ENCODE measurements around the gene KIF1C. TPM values are rescaled to one million over a fixed set of nuclear protein-coding genes. Genes with fewer than 3 reads are reported as not detected.
A peak's percentile ranks its signal among the peaks of the same experiment; 100 is the strongest.

Gene KIF1C
- total and polyA plus RNA-seq, 4 donors: 10.4 to 62.2 (median 36.8) TPM

GRCh38 chr17:4999430-5000093 lies 1.8 kb downstream of the KIF1C start:
- no peaks in the 10 kb centered on the region for H3K27me3 ChIP-seq (ENCODE audit: control insufficient read depth in 4 of 4, insufficient read depth in 4 of 4, low read length in 3 of 4)
- peak overlapping the region; percentile 77 to 88 (median 86) for H3K4me3 ChIP-seq (ENCODE audit: low read depth in 1 of 3, low read length in 3 of 3)
- peak overlapping the region; percentile 69 to 70 for H3K9ac ChIP-seq (ENCODE audit: low read depth in 1 of 2, low read length in 2 of 2)
- TF ChIP-seq HNF4A (conservative IDR thresholded peaks at IDR 0.05): no peak
- peak; percentile 1 for TF ChIP-seq REST (IDR thresholded peaks at IDR 0.05)
- 61% methylated on average over 12 of the region's 12 CpGs for WGBS
- peaks cover 5 to 34% (median 26%) of the 10 kb centered on the region in 4 donors for H3K4me1 ChIP-seq (ENCODE audit: control insufficient read depth in 4 of 4, insufficient read depth in 4 of 4, low read length in 3 of 4)
- peak overlapping the region; percentile 83 to 88 for H3K27ac ChIP-seq (ENCODE audit: low read depth in 1 of 2, low read length in 2 of 2)
- DNase-seq (ENCODE audit: low spot score): no peak
- H3K9me3 ChIP-seq (ENCODE audit: control insufficient read depth in 4 of 4, low read length in 3 of 4): no peaks in the 10 kb centered on the region
- H3K36me3 ChIP-seq (ENCODE audit: control insufficient read depth in 4 of 4, insufficient read depth in 3 of 4, low read depth in 1 of 4, low read length in 3 of 4): peaks cover 16 to 32% (median 25%) of the 10 kb centered on the region in 4 donors

GRCh38 chr17:5000237-5000639 lies 2.5 kb downstream of the KIF1C start:
- H3K36me3 ChIP-seq (ENCODE audit: control insufficient read depth in 4 of 4, insufficient read depth in 3 of 4, low read depth in 1 of 4, low read length in 3 of 4): peaks cover 16 to 39% (median 32%) of the 10 kb centered on the region in 4 donors
- peak overlapping the region; percentile 77 to 88 (median 86) for H3K4me3 ChIP-seq (ENCODE audit: low read depth in 1 of 3, low read length in 3 of 3)
- no peaks in the 10 kb centered on the region for H3K9me3 ChIP-seq (ENCODE audit: control insufficient read depth in 4 of 4, low read length in 3 of 4)
- WGBS: 32% methylated on average over 11 of the region's 11 CpGs
- no peak for DNase-seq (ENCODE audit: low spot score)
- peak overlapping the region in 1 of 2 donors; percentile 70 for H3K9ac ChIP-seq (ENCODE audit: low read depth in 1 of 2, low read length in 2 of 2)
- no peak for TF ChIP-seq HNF4G (IDR thresholded peaks at IDR 0.05)
- TF ChIP-seq RAD21 (IDR thresholded peaks at IDR 0.05): peak in 1 of 2 donors; percentile 16
- no peak for TF ChIP-seq REST (IDR thresholded peaks at IDR 0.05)
- TF ChIP-seq ATF3 (IDR thresholded peaks at IDR 0.05): no peak
- TF ChIP-seq ZBTB33 (IDR thresholded peaks at IDR 0.05): no peak
- peak; percentile 33 for TF ChIP-seq SP1 (IDR thresholded peaks at IDR 0.05)
- TF ChIP-seq HNF4A (conservative IDR thresholded peaks at IDR 0.05): peak in 1 of 2 donors; percentile 43
- TF ChIP-seq FOXA1 (IDR thresholded peaks at IDR 0.05): no peak
- TF ChIP-seq TAF1 (conservative IDR thresholded peaks at IDR 0.05): no peak
- no peak for TF ChIP-seq FOXA2 (IDR thresholded peaks at IDR 0.05)
- no peaks in the 10 kb centered on the region for H3K27me3 ChIP-seq (ENCODE audit: control insufficient read depth in 4 of 4, insufficient read depth in 4 of 4, low read length in 3 of 4)
- H3K27ac ChIP-seq (ENCODE audit: low read depth in 1 of 2, low read length in 2 of 2): peak overlapping the region; percentile 83 to 88
- peaks cover 5 to 34% (median 26%) of the 10 kb centered on the region in 4 donors for H3K4me1 ChIP-seq (ENCODE audit: control insufficient read depth in 4 of 4, insufficient read depth in 4 of 4, low read length in 3 of 4)
